Colonic mucosa (tissue), 4 donors: Measurements from ENCODE around the gene PARD3B. TPM values are rescaled to one million over a fixed set of nuclear protein-coding genes. Genes with fewer than 3 reads are reported as not detected.

Source experiments
- DNase-seq: peaks from one replicate; pipeline ENCODE4 v3.0.0-alpha.2; 2020
- H3K27ac ChIP-seq: fragments of 200-600 bp; one replicate; pipeline ENCODE4 v1.8.0; 2021
- H3K27me3 ChIP-seq: fragments of 200-600 bp; one replicate; pipeline ENCODE4 v1.8.0; 2021
- H3K36me3 ChIP-seq: fragments of 200-600 bp; one replicate; pipeline ENCODE4 v1.8.0; 2021
- H3K4me1 ChIP-seq: fragments of 200-600 bp; one replicate; pipeline ENCODE4 v1.8.0; 2021; ENCODE audit warnings: mild to moderate bottlenecking
- H3K4me3 ChIP-seq: fragments of 200-600 bp; one replicate; pipeline ENCODE4 v1.8.0; 2021
- H3K9ac ChIP-seq, 2 donors: one replicate each; pipeline ENCODE4 v1.7.0; 2013; ENCODE audit warnings: control low read depth in 2 of 2, low read depth in 2 of 2, low read length in 2 of 2
- H3K9me3 ChIP-seq: fragments of 200-600 bp; one replicate; pipeline ENCODE4 v1.8.0; 2021
- intact Hi-C: fragments of 100-400 bp; cut with DNase I; formaldehyde crosslinking; loops from one replicate; pipeline ENCODE4 v1.14.1; 2022
- total RNA-seq, 2 donors: library from RNA; stranded (reverse); fragmentation: NEBNext Ultra II Directional in 1 of 2; extraction: Animal tissue kit (Norgen Biotek cat#: 25700) in 1 of 2; gene quantifications; one replicate each; pipeline ENCODE4 v1.2.1, GENCODE V29; 2021
- TF ChIP-seq, protein P1 (sequence below): fragments of 200-600 bp; IDR thresholded peaks from one replicate; pipeline ENCODE4 v1.8.0; 2022; ENCODE audit warnings: antibody characterized with exemption, mild to moderate bottlenecking
- donor health status: healthy.
- donor health status: DM: no; HTN: no; CAD: no.
- donor health status: DM: no; HTN: no; CAD: no.

The PARD3B gene
- total RNA-seq, 2 donors from 2014 or later: 20.0 to 24.2 TPM

- no peaks in the 10 kb centered on the region for H3K36me3 ChIP-seq
- no peak overlapping the region for H3K4me3 ChIP-seq
- no peak overlapping the region for H3K27ac ChIP-seq
- no peaks in the 10 kb centered on the region for H3K9me3 ChIP-seq
- no peak for DNase-seq
- no peaks in the 10 kb centered on the region for H3K4me1 ChIP-seq
- no peaks in the 10 kb centered on the region for H3K27me3 ChIP-seq
- intact Hi-C loops: no loop called here
- no peak overlapping the region for H3K9ac ChIP-seq
- TF ChIP-seq, protein P1, sequence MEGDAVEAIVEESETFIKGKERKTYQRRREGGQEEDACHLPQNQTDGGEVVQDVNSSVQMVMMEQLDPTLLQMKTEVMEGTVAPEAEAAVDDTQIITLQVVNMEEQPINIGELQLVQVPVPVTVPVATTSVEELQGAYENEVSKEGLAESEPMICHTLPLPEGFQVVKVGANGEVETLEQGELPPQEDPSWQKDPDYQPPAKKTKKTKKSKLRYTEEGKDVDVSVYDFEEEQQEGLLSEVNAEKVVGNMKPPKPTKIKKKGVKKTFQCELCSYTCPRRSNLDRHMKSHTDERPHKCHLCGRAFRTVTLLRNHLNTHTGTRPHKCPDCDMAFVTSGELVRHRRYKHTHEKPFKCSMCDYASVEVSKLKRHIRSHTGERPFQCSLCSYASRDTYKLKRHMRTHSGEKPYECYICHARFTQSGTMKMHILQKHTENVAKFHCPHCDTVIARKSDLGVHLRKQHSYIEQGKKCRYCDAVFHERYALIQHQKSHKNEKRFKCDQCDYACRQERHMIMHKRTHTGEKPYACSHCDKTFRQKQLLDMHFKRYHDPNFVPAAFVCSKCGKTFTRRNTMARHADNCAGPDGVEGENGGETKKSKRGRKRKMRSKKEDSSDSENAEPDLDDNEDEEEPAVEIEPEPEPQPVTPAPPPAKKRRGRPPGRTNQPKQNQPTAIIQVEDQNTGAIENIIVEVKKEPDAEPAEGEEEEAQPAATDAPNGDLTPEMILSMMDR: no peak
Measured at GRCh38 chr2:204503869-204504268, 41.4 kb upstream of the PARD3B start.

GRCh38 chr2:204504594-204504993 lies 40.7 kb upstream of the PARD3B start:
- H3K27ac ChIP-seq: no peak overlapping the region
- intact Hi-C loops: no loop called here
- H3K9me3 ChIP-seq: no peaks in the 10 kb centered on the region
- H3K4me1 ChIP-seq: no peaks in the 10 kb centered on the region
- TF ChIP-seq, protein P1: no peak
- H3K4me3 ChIP-seq: no peak overlapping the region
- no peak overlapping the region for H3K9ac ChIP-seq
- no peaks in the 10 kb centered on the region for H3K36me3 ChIP-seq
- no peaks in the 10 kb centered on the region for H3K27me3 ChIP-seq
- DNase-seq: no peak

DNA sequence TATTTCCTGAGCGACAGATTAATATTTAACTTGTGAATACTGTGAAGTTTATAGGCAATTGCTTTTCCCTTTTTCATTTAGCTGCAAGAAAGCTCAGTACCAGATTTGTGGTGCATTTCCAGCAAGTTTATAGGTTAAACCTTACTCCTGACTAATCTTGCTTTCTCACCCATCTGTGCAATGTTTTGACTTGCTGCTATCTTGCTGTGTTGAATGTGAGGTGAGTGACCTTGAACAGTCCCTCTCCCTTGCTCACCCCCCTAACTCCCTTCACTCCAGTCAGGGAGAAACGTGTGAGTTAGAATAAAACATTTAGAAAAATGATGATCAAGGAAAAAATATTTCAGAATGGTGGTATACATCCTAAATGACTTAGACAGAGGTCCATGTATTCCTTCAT lies 39.8 kb upstream of the PARD3B start:
- intact Hi-C loops: no loop called here
- no peak for DNase-seq
- TF ChIP-seq, protein P1: no peak
- Histone ChIP-seq H3K9ac (no peak overlapping the region), H3K4me1 (no peaks in the 10 kb centered on the region), H3K36me3 (no peaks in the 10 kb centered on the region), H3K27me3 (no peaks in the 10 kb centered on the region), H3K27ac (no peak overlapping the region), H3K4me3 (no peak overlapping the region), H3K9me3 (no peaks in the 10 kb centered on the region)

- no peak for DNase-seq
- intact Hi-C loops: no loop called here
- TF ChIP-seq, protein P1: no peak
- no peaks in the 10 kb centered on the region for H3K36me3 ChIP-seq
- no peaks in the 10 kb centered on the region for H3K27me3 ChIP-seq
- H3K4me1 ChIP-seq: no peaks in the 10 kb centered on the region
- H3K9me3 ChIP-seq: no peaks in the 10 kb centered on the region
- H3K27ac ChIP-seq: no peak overlapping the region
- no peak overlapping the region for H3K4me3 ChIP-seq
- no peak overlapping the region for H3K9ac ChIP-seq
Measured at GRCh38 chr2:204505946-204506345, 39.3 kb upstream of the PARD3B start.

DNA sequence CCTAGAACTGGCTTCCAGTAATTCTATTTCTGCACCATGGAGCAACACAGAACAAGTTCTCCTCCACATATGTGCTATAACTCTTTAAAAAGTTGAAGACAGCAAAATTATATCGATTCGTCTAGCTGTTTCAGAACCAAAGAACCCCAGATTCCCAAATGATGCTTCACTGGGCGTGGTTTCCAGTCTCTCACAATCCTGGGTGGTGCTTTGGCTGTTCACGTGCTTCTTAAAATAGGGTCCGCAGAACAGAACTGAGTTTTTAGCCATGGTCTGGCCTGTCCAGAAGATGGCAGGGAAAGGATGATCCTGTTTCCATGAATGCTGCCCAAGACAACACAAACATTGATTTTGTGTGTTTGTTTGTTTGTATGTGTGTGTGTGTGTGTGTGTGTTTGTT lies 37.6 kb upstream of the PARD3B start:
- H3K9me3 ChIP-seq: no peaks in the 10 kb centered on the region
- no peaks in the 10 kb centered on the region for H3K27me3 ChIP-seq
- H3K4me1 ChIP-seq: no peaks in the 10 kb centered on the region
- H3K9ac ChIP-seq: no peak overlapping the region
- intact Hi-C loops: no loop called here
- H3K36me3 ChIP-seq: no peaks in the 10 kb centered on the region
- H3K4me3 ChIP-seq: no peak overlapping the region
- TF ChIP-seq, protein P1: no peak
- no peak for DNase-seq
- no peak overlapping the region for H3K27ac ChIP-seq
